ENCODE results near the gene SSPN.
"Not testable (repeated sequence)": the region's sequence is repeated elsewhere in the genome, so short reads cannot be mapped to it uniquely, and the experiment has no call there.

The SSPN gene

DNA sequence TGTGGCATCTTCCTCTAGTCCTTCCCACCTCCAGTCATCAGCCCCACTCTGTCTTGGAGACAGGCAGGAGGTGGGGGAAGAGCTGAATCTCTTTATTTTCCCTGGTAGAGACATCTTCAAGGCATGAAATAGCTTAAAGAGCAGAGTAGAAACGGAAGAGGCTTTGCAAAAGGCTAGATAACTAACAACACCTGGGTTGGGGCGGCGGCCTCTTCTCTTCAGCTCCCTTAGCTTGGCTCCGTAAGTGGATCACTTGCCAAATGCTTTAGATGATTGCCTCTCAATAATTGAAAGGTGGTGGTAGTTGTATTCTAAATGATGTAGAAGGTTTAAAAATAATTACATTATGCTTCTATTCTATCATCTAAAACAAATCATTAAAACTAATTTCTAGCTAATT, 36.1 kb downstream of the SSPN start:
- DNase-seq: no peak

DNA sequence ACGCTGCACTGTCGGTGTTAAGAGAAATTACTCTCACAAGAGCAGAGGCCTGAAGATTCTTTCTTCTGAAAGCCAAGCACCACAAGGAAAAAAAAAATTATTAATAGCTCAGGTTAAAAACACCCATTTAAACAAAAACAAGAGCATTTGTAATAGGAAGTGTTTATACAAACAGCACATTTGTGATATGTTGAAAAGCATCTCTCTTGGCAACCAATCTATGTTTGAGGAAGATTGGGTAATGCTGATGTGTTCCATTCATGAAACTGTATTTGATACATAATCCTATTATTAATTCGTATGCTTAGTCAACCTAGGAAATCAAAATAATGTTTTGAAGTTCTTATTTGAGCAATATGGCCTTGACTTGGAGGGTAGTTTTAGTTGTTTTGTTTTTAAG, 36.5 kb downstream of the SSPN start:
- no peak for DNase-seq

GRCh38 chr12:26233631-26234030, 38.3 kb downstream of the SSPN start:
- DNase-seq: no peak

DNA sequence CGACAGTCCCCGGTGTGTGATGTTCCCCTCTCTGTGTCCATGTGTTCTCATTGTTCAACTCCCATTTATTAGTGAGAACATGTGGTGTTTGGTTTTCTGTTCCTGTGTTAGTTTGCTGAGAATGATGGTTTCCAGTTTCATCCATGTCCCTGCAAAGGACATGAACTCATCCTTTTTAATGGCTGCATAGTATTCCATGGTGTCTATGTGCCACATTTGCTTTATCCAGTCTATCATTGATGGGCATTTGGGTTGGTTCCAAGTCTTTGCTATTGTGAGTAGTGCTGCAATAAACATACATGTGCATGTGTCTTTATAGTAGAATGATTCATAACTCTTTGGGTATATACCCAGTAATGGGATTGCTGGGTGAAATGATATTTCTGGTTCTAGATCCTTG, 40.1 kb downstream of the SSPN start:
- not testable (repeated sequence) for DNase-seq

- no peak for DNase-seq
Observed at GRCh38 chr12:26238341-26239121, 43.2 kb downstream of the SSPN start.

- no peak for DNase-seq
Observed at GRCh38 chr12:26239122-26239851, 43.9 kb downstream of the SSPN start.

GRCh38 chr12:26239852-26240815, 44.8 kb downstream of the SSPN start:
- DNase-seq: no peak

GRCh38 chr12:26241080-26241479, 45.7 kb downstream of the SSPN start:
- DNase-seq: no peak

DNA sequence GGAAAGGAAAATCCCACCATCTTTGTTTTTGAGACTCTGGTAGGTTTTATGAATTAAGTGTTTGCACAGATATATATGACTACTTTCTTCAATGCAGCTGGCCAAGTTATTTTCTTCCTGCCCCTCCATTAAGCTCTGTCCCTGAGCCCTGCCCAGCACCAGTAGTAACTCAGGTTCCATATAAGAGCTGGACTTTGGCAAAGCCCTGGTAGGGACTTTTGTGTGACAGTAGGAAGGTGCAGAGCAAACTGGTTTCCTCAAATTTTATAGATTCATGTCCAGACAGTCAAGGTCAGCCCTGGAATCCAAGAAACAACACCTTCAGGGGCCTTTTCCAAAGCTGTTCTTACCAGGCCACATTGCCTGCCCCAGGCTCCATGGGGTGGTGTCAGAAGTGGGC, 47.3 kb downstream of the SSPN start:
- DNase-seq: no peak

- DNase-seq: no peak
Observed at GRCh38 chr12:26244503-26244902, 49.1 kb downstream of the SSPN start.

- DNase-seq: no peak
Observed at GRCh38 chr12:26245175-26245942, 50.0 kb downstream of the SSPN start.

DNA sequence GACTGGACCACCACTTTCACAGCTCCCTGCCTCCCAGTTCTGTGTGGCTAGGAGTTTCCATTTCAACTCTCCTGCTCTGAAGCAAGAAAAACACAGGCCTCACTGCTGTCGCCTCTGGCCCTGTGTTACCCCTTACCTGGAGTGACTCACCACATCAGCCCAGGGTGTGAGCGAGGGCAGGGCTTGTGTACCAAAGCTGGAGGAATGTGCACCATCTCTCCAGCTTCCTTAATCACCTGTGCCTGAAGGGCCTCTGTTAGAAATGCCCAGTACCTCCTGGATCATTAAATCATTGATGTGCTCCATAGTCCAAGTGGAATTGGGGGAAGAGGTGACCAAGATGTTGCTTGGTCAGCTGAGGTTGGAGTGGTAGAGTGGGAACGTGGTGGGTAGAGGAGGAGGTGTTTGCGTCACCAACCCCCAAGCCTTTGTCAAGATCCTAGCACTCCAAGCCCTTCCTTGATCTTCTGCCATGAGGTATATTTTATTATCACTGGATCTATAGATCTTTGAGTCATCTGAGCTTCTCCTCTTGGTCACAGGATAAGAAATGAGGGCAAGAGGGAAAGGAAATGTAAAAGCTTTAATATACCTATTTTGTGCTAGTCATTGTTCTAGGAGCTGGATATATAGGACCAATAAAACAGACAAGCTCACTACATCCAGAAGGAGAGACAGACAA, 51.3 kb downstream of the SSPN start:
- no peak for DNase-seq

GRCh38 chr12:26247873-26248272, 52.5 kb downstream of the SSPN start:
- no peak for DNase-seq

GRCh38 chr12:26250801-26251200, 55.4 kb downstream of the SSPN start:
- DNase-seq: no peak

DNA sequence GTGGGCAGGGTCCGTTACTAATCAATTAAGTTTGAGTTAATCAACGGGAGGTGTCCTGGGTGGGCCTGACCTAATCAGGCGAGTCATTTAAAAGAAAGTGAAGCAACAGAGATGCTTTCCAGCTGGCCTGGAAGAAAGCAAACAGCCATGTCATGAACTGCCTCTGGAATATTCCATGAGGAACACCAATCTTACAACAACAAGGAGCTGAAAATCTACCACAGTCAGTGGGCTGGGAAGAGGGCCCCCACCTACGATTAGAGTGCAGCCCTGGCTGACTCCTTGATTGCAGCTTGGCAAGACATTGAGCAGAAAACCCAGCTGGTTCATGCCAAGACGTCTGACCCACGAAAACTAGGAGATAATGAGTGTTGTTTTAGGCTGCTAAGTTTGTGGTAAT, 56.2 kb downstream of the SSPN start:
- no peak for DNase-seq

DNA sequence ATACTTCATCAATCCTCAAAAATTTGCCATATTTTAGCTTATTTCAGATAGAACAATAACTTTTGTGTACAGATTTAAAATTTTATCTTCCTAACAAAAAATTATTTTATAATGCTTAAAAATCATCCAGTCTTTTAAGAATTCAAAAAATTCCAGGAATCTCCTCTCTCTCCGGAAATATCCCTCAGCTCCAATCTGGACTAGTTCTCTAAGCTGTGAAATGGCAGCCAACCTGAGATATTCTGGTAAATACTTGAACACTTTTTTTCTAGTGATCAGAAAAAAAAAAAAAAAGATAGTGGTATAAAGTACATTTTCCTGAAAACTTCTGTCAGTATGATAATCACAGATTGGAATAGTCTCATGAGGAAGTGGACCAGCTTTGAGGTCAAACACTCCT, 57.6 kb downstream of the SSPN start:
- DNase-seq: no peak

DNA sequence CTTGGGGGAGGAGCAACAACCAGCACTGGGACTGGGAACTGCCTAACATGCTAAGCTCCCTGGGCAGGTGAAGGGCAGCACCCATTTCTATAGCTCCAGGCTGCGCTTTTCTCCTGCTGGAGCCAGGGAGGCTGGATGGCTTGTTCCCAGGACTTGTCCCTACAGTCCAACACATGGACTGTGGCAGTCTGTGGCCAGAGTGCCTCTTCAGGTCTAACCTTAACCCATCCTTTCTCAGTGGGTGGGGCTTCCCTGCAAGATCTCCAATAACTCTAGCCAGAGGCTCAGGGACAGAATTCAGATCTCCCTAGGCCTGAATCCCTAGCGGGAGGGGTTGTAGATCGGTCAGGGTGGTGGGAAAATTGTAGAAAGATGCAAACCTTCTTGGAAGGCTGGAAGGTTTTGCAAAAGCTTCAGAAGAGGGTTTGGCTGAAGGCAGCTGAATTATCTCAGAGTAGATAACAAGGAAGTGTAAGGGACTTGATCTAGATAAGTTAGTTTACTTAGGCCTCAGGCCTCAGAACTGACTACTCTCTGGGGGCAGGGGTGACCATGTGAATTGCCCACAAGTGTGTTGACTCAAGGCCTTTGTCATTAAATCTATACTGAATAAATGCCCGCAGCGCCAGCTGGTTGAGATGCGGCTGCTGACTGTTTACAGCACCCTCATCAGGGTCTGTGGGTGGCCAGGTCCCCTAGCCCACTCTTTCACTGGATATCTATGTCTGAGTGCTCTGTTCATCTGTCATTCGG, 60.7 kb downstream of the SSPN start:
- DNase-seq: no peak

GRCh38 chr12:26264215-26264838, 69.0 kb downstream of the SSPN start:
- DNase-seq: no peak

- no peak for DNase-seq
Observed at GRCh38 chr12:26265606-26266005, 70.2 kb downstream of the SSPN start.

DNA sequence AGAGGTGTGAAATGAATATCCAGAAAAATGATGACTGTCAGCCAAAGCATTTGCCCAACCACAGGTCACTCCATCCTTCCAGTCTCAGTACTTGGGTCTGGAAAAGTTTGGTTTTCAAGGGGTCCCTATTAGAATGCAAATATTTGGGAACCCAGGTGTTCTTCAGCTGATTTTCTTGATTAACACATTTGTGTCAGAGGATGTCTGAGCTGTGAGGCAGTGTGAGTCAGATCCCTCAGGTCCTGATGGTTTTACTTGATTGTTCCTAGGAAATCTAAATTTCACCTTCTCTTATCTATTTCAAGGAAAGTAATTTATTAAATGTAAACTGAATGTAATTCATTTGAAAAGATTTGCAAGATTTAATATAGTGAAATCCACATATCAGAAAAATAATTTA, 71.5 kb downstream of the SSPN start:
- DNase-seq: no peak

Data from SHP77 (cell line).